GM19099 (cell line): ENCODE data around the gene FGL2.

Source experiments
- POLR2A ChIP-seq: IDR thresholded peaks from 3 replicates; pipeline ENCODE4 v1.6.1; 2011; ENCODE audit warnings: low read depth; ENCODE audit not compliant: insufficient read length; ENCODE audit errors: extremely low read depth

The FGL2 gene

GRCh38 chr7:77199013-77199966, at the start of gene FGL2:
Gene FGL2, minus strand, starts transcription at chr7:77199819. Its CDS starts 26 bp downstream, at chr7:77199793.
- peak; percentile 28 for TF ChIP-seq POLR2A

- TF ChIP-seq POLR2A: no peak
These were observed 48.5 kb upstream of the FGL2 start for GRCh38 chr7:77248154-77248553.

GRCh38 chr7:77247206-77247850, 47.7 kb upstream of the FGL2 start:
- no peak for TF ChIP-seq POLR2A

- TF ChIP-seq POLR2A: no peak
These were observed 46.5 kb upstream of the FGL2 start for GRCh38 chr7:77246026-77246640.

GRCh38 chr7:77245015-77245755, 45.6 kb upstream of the FGL2 start:
- no peak for TF ChIP-seq POLR2A

GRCh38 chr7:77244222-77244934, 44.8 kb upstream of the FGL2 start:
- TF ChIP-seq POLR2A: no peak

GRCh38 chr7:77242554-77242953, 42.9 kb upstream of the FGL2 start:
- TF ChIP-seq POLR2A: no peak

GRCh38 chr7:77242068-77242467, 42.4 kb upstream of the FGL2 start:
- no peak for TF ChIP-seq POLR2A

- no peak for TF ChIP-seq POLR2A
These were observed 39.9 kb upstream of the FGL2 start for GRCh38 chr7:77239471-77239870.

GRCh38 chr7:77238703-77239136, 39.1 kb upstream of the FGL2 start:
- TF ChIP-seq POLR2A: no peak

GRCh38 chr7:77235276-77235675, 35.7 kb upstream of the FGL2 start:
- TF ChIP-seq POLR2A: no peak

GRCh38 chr7:77232467-77232866, 32.8 kb upstream of the FGL2 start:
- no peak for TF ChIP-seq POLR2A

GRCh38 chr7:77226357-77226839, 26.8 kb upstream of the FGL2 start:
- no peak for TF ChIP-seq POLR2A

GRCh38 chr7:77223261-77223660, 23.6 kb upstream of the FGL2 start:
- no peak for TF ChIP-seq POLR2A
